Suppressor macrophage treated with lipopolysaccharide for 4 hours (primary cell): ENCODE data around the gene OR52N2.

Experiments
- DNase-seq: peaks from one replicate; pipeline ENCODE4 v3.0.0-alpha.2; 2020

OR52N2 gene

DNA sequence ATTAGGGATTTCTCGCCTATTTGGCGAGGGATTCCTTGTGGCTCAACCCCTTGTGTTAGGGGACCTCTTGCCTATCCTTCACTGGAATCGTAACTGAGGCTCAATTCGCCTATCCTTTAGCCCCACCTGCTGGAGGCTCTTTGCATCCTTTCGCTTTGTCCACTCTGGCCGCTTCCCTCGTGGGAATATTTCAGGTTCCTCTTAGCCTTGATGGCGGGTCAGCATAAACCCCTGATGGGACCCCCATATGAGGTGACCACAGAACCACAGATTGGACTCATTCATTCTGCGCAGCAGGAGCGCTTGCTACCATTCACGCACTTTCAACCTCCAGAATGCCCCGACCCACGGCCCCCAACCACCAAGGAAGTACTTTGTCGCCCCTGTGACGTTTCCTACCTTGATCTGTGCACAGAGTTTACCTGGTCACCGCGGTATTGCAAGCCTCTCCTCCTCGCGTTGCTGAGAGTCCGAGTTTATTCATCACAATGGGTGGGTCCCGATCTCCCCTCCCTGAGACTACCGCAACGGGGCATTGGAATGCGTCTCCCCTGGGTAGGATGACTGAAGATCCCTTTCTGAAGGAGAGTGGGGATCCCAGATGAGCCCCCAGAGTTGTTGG, at the start of gene OR52N2:
Gene OR52N2 (plus strand): TSS at position 425 of the 622 bp plus-strand sequence. CDS start 11,412 bp downstream, outside the sequence.
- peak; percentile 89 for DNase-seq

DNA sequence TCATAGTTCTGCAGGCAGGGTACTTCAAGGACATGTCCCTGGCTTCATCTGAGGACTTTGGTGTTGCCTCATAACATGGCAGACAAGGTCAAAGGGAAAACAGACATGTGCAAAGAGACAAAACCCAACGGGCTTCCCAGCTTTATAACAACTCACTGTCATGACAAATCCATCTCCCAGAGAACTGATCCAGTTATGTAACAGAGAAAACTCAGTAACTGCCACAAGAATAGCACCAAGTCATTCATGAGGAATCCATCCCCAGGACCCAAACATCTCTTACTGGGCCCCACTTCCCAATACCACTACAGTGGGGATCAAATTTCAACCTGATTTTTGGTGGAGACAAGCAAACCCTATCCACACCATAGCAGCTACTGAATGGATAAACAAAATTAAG, 41.7 kb upstream of the OR52N2 start:
- DNase-seq = no peak

DNA sequence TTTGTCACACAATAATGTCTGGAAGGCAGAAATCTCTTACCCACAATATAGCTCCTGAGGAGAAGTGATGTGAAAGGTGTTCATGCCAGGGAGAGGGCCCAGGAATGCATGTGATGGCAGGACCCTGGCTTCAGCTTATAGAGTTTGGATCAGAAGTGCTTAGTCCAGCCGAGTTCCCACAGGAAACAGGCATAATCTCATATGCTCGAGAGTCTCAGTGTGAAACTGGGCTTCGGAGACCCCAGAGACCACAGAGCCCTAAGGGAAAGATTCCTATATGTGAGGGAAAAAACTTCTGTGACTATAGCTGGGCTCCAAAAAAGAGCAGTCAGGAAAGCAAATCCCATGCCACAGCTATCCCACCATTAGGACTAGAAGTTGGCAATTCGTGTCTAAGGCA, 25.5 kb upstream of the OR52N2 start, which contains the start of gene OR52N5:
Gene OR52N5 (minus strand): TSS at position 101 of the 400 bp plus-strand sequence. CDS start 4,721 bp downstream, outside the sequence.
- no peak for DNase-seq

DNA sequence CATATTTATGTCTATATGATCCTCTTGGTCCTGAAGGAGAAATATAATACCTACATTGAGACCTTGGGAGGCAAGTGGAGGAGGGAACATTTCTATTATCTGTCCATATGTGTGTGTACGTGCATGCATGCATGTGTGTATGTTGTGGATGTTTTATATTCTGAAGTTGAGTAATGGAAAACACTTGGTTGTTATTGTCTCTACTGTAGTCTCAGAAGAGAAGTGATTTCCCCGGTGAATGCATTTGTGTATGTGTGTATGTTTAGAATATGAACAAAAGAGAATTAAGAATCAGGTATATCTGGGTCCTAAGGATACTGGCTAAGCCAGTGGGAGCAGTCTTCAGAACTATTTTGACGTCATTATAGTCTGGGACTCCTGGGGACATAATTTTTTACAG, 17.6 kb upstream of the OR52N2 start, which contains the start of gene OR52N1:
Gene OR52N1 (minus strand): TSS at position 101 of the 400 bp plus-strand sequence. CDS start 2,449 bp downstream, outside the sequence.
- no peak for DNase-seq

DNA sequence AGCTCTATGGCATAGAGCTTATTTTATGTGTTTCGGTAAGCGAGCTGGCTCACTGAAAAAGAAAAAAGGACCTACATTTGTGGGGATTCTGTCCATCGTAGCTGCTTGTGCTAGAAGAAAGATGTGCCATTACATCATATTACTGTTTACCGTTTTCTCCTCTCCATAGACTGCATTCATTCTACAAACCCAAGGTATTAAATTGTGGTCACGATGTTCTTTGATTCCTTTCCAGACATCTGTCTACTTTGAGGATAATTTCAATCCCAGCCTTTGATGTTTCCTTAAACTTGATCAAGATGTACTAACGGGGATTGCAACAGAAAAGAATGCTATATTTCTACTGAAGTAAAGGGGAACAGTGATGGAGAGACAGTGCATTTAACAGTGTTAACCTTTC, 12.2 kb upstream of the OR52N2 start:
- no peak for DNase-seq

DNA sequence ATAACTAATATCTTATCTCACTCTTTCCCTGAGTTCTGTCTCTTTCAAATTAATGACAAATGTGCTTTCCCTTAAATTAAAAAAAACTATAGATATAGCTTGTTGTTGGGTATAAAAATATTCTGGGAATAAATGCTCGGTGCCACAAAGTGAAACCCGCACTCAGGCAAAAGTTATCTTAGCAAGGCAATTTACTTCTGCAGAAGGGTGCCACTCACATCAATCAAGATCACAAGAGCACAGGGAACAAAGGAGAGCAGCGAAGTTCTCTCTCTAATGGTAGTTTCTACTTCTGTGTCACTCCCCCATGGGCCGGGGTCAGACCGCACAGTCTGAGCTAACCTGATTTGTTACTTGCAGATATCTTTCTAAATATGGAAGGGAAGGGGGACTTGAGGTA, 4.7 kb upstream of the OR52N2 start:
- DNase-seq = no peak

DNA sequence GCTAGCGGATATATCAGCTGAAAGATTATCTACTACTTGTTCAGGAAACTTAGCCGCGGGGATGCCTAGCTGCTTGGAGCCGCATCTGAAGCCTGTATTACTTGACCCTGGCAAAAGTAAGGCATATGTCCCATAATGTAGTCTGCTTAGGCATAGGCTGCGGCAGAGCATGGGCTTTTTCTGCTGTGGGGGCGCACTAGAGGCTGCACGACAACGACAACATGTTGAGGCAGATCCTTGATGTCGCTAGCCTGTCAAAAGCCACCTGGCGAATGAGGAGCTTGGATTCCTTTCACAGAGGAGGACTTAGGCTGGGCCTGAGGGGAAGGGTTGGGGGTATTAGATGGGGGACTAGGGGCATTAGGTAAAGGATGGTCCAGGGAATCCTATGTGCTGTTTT, 1.1 kb upstream of the OR52N2 start:
- DNase-seq = no peak

DNA sequence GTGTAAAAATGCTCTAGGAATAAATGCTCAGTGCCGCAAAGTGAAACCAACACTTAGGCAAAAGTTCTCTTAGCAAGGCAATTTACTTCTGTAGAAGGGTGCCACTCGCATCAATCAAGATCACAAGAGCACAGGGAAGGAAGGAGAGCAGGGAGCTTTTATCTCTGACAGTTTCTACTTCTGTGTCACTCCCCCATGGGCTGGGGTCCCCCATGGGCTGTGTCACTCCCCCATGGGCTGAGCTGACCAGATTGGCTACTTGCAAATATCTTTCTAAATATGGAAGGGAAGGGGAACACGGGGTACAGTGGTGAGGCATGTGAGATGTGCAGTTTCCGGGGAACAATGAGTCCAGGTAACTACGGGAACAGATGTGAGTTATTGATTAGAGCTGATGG, 397 bp downstream of the OR52N2 start:
- DNase-seq = peak; percentile 31

DNA sequence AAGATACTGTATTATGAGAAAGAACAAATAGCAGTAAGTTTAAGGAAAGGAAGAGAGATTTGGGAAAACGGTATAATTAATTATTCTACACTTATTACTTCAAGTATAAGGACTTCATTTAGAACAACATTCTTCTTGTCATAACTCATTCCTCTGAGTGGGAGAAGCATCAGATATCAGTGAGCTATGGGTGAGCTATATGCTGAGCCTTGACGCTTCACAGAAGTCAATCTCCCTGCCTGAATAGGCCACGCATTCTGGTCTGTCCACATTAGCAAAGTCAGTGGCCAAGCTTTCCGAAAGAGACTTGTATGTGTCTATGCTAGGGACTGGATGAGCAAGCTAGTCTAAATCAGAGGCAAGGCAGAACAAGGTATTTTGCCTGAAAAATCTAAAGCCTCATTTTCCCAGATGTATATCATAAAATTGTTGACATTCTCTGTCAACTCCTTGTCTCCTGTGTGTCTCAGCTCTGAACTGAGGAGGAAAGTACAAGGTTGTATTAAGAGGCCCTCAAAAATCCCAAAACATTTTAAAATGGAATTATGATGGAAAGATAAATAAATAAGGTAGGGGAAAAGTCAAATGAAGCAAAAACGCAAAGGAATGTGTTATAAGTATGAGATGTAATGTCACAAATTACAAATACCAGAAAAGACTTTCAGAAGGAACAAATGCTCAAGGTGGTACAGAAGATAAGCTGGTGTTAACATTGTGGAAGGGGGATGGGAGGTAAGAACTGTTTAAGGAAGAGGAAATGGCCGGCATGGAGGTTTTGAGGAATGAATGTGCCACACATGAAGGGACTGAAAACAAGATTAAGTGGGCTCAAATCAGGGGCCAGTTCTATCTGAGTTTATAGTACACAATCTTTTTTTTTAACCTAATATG, 1.4 kb downstream of the OR52N2 start:
- DNase-seq = no peak

DNA sequence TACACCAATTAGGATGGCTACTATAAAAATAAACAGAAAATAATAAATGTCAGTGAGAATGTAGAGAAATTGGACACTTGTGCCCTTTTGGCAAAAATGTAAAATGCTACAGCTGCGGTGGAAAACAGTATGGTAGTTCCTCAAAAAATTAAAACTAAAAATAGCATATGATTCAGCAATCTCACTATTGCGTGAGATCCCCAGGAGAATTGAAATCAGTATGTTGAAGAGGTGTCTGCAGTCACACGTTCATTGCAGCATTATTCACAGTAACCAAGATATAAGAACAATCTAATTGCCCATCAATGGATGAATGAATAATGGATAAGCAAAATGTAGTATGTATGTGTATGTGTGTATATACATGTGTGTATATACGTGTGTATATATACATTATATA, 6.8 kb downstream of the OR52N2 start:
- DNase-seq = peak; percentile 69

DNA sequence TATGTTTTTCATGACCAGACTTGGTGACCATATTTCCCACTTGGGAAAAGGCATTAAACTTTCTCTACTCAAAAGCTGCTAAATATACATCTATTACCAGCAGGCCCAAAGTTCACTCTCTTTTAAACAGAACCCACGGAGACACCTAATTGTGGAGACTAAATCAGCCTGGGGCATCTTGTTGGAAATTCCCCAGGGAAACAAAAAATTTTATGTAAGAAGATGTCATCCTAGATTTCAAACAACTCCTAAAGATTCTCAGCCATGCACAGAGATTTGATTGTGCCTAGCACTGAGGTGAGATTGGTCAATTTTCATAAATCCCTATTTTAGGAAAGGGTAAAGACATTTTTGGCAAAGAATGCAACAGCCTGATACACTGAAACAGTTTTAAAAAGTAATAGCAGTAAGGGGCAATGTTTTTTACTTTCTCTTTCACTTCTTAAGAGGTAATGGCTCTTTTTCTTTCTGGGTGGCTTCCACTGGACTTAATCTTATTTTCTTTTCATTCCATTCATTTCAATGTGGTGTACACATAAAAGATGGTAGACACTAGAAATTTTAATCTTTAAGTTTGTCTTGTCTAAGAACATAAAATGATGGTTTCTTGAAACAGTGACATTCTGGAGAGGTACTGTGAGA, 9.6 kb downstream of the OR52N2 start:
- peak; percentile 28 for DNase-seq

DNA sequence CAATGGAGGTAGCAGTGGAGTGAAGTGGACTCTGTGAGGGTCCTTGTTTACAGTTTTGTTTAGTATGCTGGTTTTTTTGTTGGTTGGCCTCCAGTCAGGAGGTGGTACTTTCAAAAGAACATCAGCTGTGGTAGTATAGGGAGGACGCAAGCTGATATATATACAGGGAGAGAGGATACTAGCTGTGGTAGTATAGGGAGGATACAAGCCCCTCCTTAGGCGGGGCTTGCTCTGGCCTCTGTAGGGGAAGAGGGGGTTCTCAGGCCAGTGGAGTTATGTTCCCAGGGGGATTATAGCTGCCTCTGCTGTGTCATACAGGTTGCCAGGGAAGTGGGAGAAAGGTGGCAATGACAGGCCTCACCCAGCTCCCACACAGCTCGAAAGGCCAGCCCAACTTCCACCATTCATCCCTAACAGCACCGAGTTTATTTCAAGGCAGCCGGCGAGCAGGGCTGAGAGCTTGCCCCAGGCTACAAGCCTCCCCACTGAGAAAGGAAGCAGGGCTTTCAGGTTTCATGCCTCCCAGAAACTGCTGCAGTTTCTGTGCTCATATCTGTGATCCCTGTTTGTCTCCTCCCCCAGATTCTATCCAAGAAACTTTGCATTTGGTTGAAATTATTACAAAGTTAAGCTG, 22.6 kb downstream of the OR52N2 start:
- DNase-seq = no peak

DNA sequence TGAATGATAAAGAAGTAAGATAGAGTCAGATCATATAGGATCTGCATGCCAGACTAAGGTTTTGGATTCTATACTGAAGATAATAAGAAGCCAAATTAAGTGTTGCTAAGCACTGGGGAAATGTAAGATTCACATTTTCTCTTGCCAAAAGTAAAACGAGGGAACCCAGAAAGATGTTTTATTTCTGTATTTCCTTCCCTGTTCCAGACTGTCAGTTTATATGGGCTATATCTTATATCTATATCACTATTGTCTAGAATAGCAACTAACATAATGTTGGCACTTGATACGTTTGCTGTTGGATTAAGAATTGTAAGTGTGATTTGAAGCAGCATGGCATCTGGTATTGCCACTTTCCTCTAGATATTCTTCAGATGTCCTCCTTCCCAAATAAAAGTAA, 24.7 kb downstream of the OR52N2 start:
- DNase-seq = no peak

DNA sequence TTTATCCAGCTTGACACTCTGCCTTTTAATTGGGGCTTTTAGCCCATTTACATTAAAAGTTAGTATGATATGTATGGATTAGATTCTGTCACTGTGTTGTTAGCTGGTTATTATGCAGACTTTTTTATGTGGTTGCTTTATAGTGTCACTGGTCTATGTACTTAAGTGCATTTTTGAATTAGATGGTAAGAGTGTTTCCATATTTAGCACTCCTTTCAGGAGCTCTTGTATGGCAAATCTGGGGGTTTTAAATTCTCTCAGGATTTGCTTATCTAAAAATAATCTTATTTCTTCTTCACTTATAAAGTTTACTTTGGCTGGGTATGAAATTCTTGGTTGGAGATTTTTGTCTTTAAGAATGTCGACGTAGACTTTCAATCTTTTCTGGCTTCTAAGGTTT, 29.0 kb downstream of the OR52N2 start:
- no peak for DNase-seq

DNA sequence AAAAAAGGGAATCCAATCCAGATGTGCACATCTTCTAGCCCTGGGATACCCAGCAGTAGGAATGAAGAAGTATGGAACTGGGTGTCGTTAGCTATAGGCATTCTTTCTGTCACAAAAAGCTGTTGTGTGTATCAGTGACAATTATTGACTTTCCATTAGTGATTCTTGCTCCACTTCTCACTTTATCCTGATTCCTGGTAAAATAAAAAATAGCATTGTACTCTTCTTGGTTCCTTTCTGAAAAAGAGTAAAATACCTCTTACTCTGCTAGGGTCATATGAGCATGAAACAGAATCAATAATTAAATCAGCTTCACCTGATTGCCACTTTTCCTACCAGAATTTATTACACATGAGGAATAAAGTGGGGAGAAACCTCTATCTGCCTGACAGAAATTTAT, 33.1 kb downstream of the OR52N2 start, which contains the start of gene OR52E6:
Gene OR52E6 (minus strand): TSS at position 101 of the 400 bp plus-strand sequence. CDS start 0 bp downstream, at position 101.
- DNase-seq = no peak

DNA sequence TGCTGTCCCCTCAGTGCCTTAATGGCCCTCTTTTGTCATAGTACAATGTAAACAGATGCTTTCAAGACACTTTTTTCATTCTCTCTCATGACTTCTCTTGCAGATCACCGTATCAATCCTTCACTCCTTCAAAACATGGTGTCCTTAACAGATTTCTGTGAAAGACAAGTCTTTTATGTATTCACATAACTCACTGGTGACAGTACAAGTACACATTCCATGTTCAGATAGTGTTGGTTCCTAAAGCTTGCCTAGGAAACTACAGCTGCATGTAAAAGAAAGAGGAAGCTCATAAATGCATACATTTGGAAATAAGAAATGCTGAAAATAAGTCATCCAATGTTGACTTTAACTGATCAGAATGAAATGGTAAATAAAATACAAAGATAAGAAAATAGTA, 38.0 kb downstream of the OR52N2 start:
- no peak for DNase-seq

DNA sequence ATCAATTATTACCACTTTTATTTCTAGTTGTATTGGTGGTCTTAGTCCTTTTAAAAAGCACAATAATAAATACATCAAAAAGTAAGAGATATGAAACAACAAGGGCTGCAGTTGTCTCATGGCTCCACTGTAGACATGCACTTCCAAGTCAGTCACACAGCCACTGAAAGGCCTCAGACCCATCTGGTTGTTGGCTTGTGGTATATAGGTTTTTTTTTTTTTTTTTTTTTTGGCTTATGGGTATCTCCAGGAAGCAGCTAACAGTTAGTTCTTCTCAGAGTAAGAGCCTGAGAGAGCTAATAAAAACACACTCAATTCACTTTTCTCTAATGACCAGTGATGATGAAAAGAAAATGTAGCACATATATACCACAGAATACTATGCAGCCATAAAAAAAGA, 39.0 kb downstream of the OR52N2 start:
- DNase-seq = no peak

DNA sequence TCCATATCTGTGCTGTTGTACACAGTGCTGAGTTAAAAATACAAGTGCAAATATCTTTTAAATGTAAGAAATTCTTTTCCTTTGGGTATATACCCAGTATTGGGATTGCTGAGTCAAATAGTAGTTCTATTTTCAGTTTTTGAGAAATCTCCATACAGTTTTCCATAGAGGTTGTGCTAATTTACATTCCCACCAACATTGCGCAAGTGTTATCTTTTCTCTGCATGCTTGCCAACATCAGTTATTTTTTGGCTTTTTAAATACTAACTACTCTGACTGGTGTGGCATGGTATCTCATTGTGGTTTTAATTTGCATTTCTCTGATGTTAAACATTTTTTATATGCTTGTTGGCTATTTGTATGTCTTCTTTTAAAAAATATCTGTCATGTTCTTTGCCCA, 42.3 kb downstream of the OR52N2 start:
- DNase-seq = no peak

DNA sequence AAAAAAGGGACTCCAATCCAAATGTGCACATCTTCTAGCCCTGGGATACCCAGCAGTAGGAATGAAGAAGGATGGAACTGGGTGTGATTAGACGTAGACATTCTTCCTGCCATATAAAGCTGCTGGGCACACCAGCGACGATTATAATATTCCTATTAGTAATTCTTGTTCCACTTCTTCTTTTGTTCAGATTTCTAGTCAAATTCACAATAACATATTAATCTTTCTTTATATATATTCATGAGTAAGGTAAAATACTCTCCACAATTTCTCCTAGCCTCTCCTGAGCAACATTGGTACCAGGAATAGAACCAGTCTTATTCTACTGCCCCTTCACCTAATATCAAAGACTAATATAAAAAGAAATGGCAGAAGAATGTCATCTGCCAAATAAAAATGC, 48.9 kb downstream of the OR52N2 start, which contains the start of gene OR52E8:
Gene OR52E8 (minus strand): TSS at position 101 of the 400 bp plus-strand sequence. CDS start 0 bp downstream, at position 101.
- DNase-seq = no peak

DNA sequence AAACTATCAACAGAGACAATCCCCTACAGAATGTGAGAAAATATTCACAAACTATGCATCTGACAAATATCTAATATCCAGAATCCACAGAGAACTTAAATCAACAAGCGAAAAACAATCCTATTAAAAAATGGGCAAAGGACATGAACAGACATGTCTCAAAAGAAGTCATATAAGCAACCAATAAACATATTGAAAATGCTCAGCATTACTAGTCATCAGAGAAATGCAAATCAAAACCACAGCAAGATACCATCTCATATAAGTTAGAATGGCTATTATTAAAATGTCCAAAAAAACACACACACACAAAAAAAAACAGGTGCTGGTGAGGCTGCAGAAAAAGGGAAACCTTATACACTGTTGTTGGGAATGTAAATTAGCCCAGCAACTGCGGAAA, 57.1 kb downstream of the OR52N2 start:
- DNase-seq = no peak
